NCI-H345 (cell line): ENCODE results near the gene AXL.
"Not testable (repeated sequence)": the region's sequence is repeated elsewhere in the genome, so short reads cannot be mapped to it uniquely, and the experiment has no call there.

Experiments used
- DNase-seq: peaks from one replicate; lab custom pipeline; 2025; lab: John Stamatoyannopoulos, UW

Gene AXL

GRCh38 chr19:41206926-41207750 is 11.9 kb upstream of the AXL start:
- no peak for DNase-seq

- DNase-seq = no peak
Measured at GRCh38 chr19:41214161-41214560, 4.9 kb upstream of the AXL start.

GRCh38 chr19:41217741-41218140 is 1.3 kb upstream of the AXL start:
- no peak for DNase-seq

GRCh38 chr19:41218249-41218614 is 791 bp upstream of the AXL start:
- DNase-seq = no peak

GRCh38 chr19:41219924-41220567 is 1.0 kb downstream of the AXL start:
- DNase-seq = no peak

GRCh38 chr19:41220811-41221210 is 1.8 kb downstream of the AXL start:
- DNase-seq = no peak

GRCh38 chr19:41221514-41222205 is 2.6 kb downstream of the AXL start:
- no peak for DNase-seq

GRCh38 chr19:41222240-41222639 is 3.2 kb downstream of the AXL start:
- DNase-seq = no peak

GRCh38 chr19:41223431-41224234 is 4.6 kb downstream of the AXL start:
- no peak for DNase-seq

- no peak for DNase-seq
Measured at GRCh38 chr19:41224632-41225031, 5.6 kb downstream of the AXL start.

GRCh38 chr19:41225238-41226052 is 6.4 kb downstream of the AXL start:
- DNase-seq = no peak

GRCh38 chr19:41226053-41226873 is 7.2 kb downstream of the AXL start:
- no peak for DNase-seq

GRCh38 chr19:41226874-41227390 is 7.9 kb downstream of the AXL start:
- no peak for DNase-seq

GRCh38 chr19:41228486-41228885 is 9.5 kb downstream of the AXL start:
- no peak for DNase-seq

GRCh38 chr19:41229338-41229737 is 10.3 kb downstream of the AXL start:
- not testable (repeated sequence) for DNase-seq

GRCh38 chr19:41230067-41230857 is 11.2 kb downstream of the AXL start:
- DNase-seq = no peak

GRCh38 chr19:41232686-41233085 is 13.7 kb downstream of the AXL start:
- no peak for DNase-seq

- DNase-seq = no peak
Measured at GRCh38 chr19:41233748-41234240, 14.8 kb downstream of the AXL start.

GRCh38 chr19:41234512-41235168 is 15.6 kb downstream of the AXL start:
- DNase-seq = no peak
